K562 (cell line): ENCODE results near the gene CLIP1. TPM values are rescaled to one million over a fixed set of nuclear protein-coding genes. Genes with fewer than 3 reads are reported as not detected.

Source experiments
- ATAC-seq: fragments of 200-7000 bp; cut with Tn5 transposase; 3 replicates; pipeline ENCODE4 v1.9.1; 2020; ENCODE audit warnings: moderate library complexity
- BruUV-seq: library from RNA; stranded (reverse); fragments of 400-500 nt; replicated peaks from 2 replicates; lab custom pipeline; 2021; lab: Mats Ljungman, UMichigan
- CTCF ChIA-PET: fragments of 300-600 bp; formaldehyde crosslinking; extraction: SDS; loops from one replicate; lab custom pipeline; 2021; ENCODE audit warnings: low intra/inter-chr PET ratio; lab: Yijun Ruan, JAX
- POLR2A ChIA-PET: fragments of 300-600, 350-650 bp; sonication (Branson Sonifier 250); formaldehyde crosslinking; extraction: SDS; loops from one replicate; lab custom pipeline; 2021; ENCODE audit warnings: antibody characterized with exemption, inconsistent platforms; lab: Yijun Ruan, JAX
- DNase-seq, 4 experiments: peaks; one replicate each; pipeline versions ENCODE4 v3.0.0 to v3.0.0-alpha.2; 2011 to 2018; ENCODE audit warnings: low spot score in 3 of 4, mixed read lengths in 3 of 4; ENCODE audit errors: extremely low read depth in 1 of 4
- FAIRE-seq: peaks from 2 replicates; lab custom pipeline; 2011; peaks lifted over from hg19 to GRCh38; lab: Jason Lieb, UNC
- H2AFZ ChIP-seq: 2 replicates; pipeline ENCODE4 v1.6.0; 2011; ENCODE audit warnings: low read depth, low read length, control low read depth, inconsistent platforms
- H3K27ac ChIP-seq: fragments of 200-600 bp; 3 replicates; pipeline ENCODE4 v1.8.0; 2011; ENCODE audit warnings: low read depth, mild to moderate bottlenecking, control low read depth, inconsistent platforms, low read length, moderate library complexity, mixed read lengths; ENCODE audit errors: extremely low read depth
- H3K27me3 ChIP-seq, 2 experiments: fragments of 300-600 bp in 1 of 2; 2 replicates in 1 of 2; 3 replicates in 1 of 2; pipeline versions ENCODE4 v1.6.0 to v1.8.0; 2011; ENCODE audit warnings: inconsistent platforms in 2 of 2, low read length in 2 of 2, mild to moderate bottlenecking in 1 of 2, mixed read lengths in 1 of 2, moderate library complexity in 1 of 2; ENCODE audit not compliant: control insufficient read depth in 2 of 2, insufficient read depth in 2 of 2
- H3K36me3 ChIP-seq: fragments of 300-600 bp; 3 replicates; pipeline ENCODE4 v1.8.0; 2011; ENCODE audit warnings: mild to moderate bottlenecking, low read length, inconsistent platforms; ENCODE audit not compliant: control insufficient read depth, insufficient read depth
- H3K4me1 ChIP-seq, 2 experiments: fragments of 200-600 bp in 1 of 2; replicated peaks in 1 of 2; 2 replicates in 1 of 2; 3 replicates in 1 of 2; pipeline versions ENCODE4 v1.5.1 to v1.8.0; 2011; ENCODE audit warnings: inconsistent platforms in 2 of 2, low read length in 2 of 2, mild to moderate bottlenecking in 1 of 2, mixed read lengths in 1 of 2, moderate library complexity in 1 of 2; ENCODE audit not compliant: control insufficient read depth in 2 of 2, insufficient read depth in 2 of 2
- H3K4me2 ChIP-seq: 2 replicates; pipeline ENCODE4 v1.6.1; 2011; ENCODE audit warnings: low read length, control low read depth, inconsistent platforms, mixed read lengths; ENCODE audit not compliant: insufficient read depth
- H3K4me3 ChIP-seq: fragments of 200-600 bp; sonication (generic), shearing (Covaris generic); 2 replicates; pipeline ENCODE4 v1.5.1; 2016; ENCODE audit warnings: control low read depth, inconsistent platforms
- H3K79me2 ChIP-seq: fragments of 200-600 bp; 3 replicates; pipeline ENCODE4 v1.8.0; 2011; ENCODE audit warnings: low read length, inconsistent platforms; ENCODE audit not compliant: control insufficient read depth, insufficient read depth
- H3K9ac ChIP-seq, 2 experiments: 2 replicates each; pipeline versions ENCODE4 v1.6.0 to v1.6.1; 2011; ENCODE audit warnings: low read depth in 2 of 2, low read length in 2 of 2, control low read depth in 1 of 2, inconsistent platforms in 1 of 2, mild to moderate bottlenecking in 1 of 2, mixed read lengths in 1 of 2; ENCODE audit not compliant: insufficient read depth in 1 of 2
- H3K9me1 ChIP-seq: one replicate; pipeline ENCODE4 v1.6.0; 2011; ENCODE audit warnings: inconsistent platforms, mild to moderate bottlenecking, low read length, moderate library complexity; ENCODE audit not compliant: control insufficient read depth, insufficient read depth
- H3K9me3 ChIP-seq: replicated peaks from 2 replicates; pipeline ENCODE4 v1.5.1; 2011; ENCODE audit warnings: low read depth, low read length, inconsistent platforms; ENCODE audit not compliant: control insufficient read depth, insufficient read depth
- H4K20me1 ChIP-seq: replicated peaks from 2 replicates; pipeline ENCODE4 v1.6.1; 2011; ENCODE audit warnings: low read length, inconsistent platforms, mixed read lengths; ENCODE audit not compliant: control insufficient read depth, insufficient read depth
- ATF7 ChIP-seq: fragments of 450-650 bp; IDR thresholded peaks from 2 replicates; pipeline ENCODE4 v1.7.1; 2014; ENCODE audit warnings: mild to moderate bottlenecking, moderate library complexity
- CHD1 ChIP-seq: fragments of 200-600 bp; sonication (generic); IDR thresholded peaks from one replicate; pipeline ENCODE4 v1.6.1; 2012; ENCODE audit warnings: mild to moderate bottlenecking, moderate library complexity, low read length, inconsistent platforms
- JUND ChIP-seq, 2 experiments: IDR thresholded peaks; 2 replicates in 1 of 2; 3 replicates in 1 of 2; pipeline ENCODE4 v1.6.1; 2011; ENCODE audit warnings: borderline replicate concordance in 2 of 2, low read depth in 2 of 2, low read length in 2 of 2, improper control_type of control experiment in 1 of 2, missing biosample characterization in 1 of 2, missing genetic modification characterization in 1 of 2, missing genetic modification reagents in 1 of 2
- KLF1 ChIP-seq: fragments of 450-650 bp; IDR thresholded peaks from 2 replicates; pipeline ENCODE4 v1.6.1; 2016; ENCODE audit warnings: missing genetic modification characterization, missing compliant biosample characterization
- MAZ ChIP-seq, 2 experiments: fragments of 450-650 bp in 1 of 2; sonication (generic) in 1 of 2; formaldehyde crosslinking; IDR thresholded peaks in 1 of 2; conservative IDR thresholded peaks in 1 of 2; 2 replicates each; pipeline versions ENCODE4 v1.4.0 to v1.5.0; 2020; ENCODE audit warnings: mild to moderate bottlenecking in 1 of 2, missing genetic modification reagents in 1 of 2
- NFE2L1 ChIP-seq: fragments of 450-650 bp; IDR thresholded peaks from 2 replicates; pipeline ENCODE4 v1.6.1; 2016; ENCODE audit warnings: missing genetic modification characterization, low read depth, mild to moderate bottlenecking, missing compliant biosample characterization, moderate library complexity, borderline replicate concordance
- PCBP2 ChIP-seq: fragments of 200-400 bp; formaldehyde crosslinking; IDR thresholded peaks from 2 replicates; pipeline ENCODE4 v1.6.1; 2018; ENCODE audit warnings: low read length, low read depth, mild to moderate bottlenecking, moderate library complexity; ENCODE audit not compliant: poor library complexity, severe bottlenecking
- PRPF4 ChIP-seq: fragments of 200-400 bp; formaldehyde crosslinking; IDR thresholded peaks from one replicate; pipeline ENCODE4 v1.6.1; 2017; ENCODE audit warnings: low read length, low read depth, mild to moderate bottlenecking; ENCODE audit not compliant: insufficient read depth, poor library complexity, severe bottlenecking
- SPI1 ChIP-seq: IDR thresholded peaks from 2 replicates; pipeline ENCODE4 v1.6.1; 2011; ENCODE audit warnings: low read depth, low read length, control low read depth, borderline replicate concordance
- ZBED1 ChIP-seq: IDR thresholded peaks from 2 replicates; pipeline ENCODE4 v1.6.1; 2014
- ZNF143 ChIP-seq: sonication (generic); formaldehyde crosslinking; IDR thresholded peaks from 2 replicates; pipeline ENCODE4 v1.9.0; 2022; ENCODE audit warnings: mild to moderate bottlenecking, missing genetic modification reagents
- ZNF224 ChIP-seq: sonication (generic); formaldehyde crosslinking; IDR thresholded peaks from 2 replicates; pipeline ENCODE4 v1.8.0; 2022; ENCODE audit warnings: mild to moderate bottlenecking, missing genetic modification reagents
- ZNF408 ChIP-seq: fragments of 250-450 bp; sonication (Bioruptor Pico); IDR thresholded peaks from 2 replicates; pipeline ENCODE4 v1.4.0; 2020; ENCODE audit warnings: low read depth, mild to moderate bottlenecking, moderate library complexity
- WGBS: fragments of 100-300 bp; shearing (Covaris generic); methylation state at CpG from one replicate; pipeline ENCODE4 v1.1.6; 2016; ENCODE audit warnings: low coverage, mixed read lengths; ENCODE audit not compliant: insufficient coverage; ENCODE audit errors: missing lambda C conversion rate; 5-methylcytosine and 5-hydroxymethylcytosine counted together
- in situ Hi-C: fragments of 300-500 bp; cut with MboI; formaldehyde crosslinking; loops from 4 replicates; pipeline ENCODE4 v1.15.0; 2018; ENCODE audit warnings: inconsistent platforms, mixed read lengths
- intact Hi-C: fragments of 100-400 bp; cut with micrococcal nuclease; formaldehyde crosslinking; loops from 2 replicates; pipeline ENCODE4 v1.14.2; 2022
- polyA plus RNA-seq, 8 experiments: library from polyadenylated mRNA; depleted of rRNA in 4 of 8; stranded (reverse) in 5 of 8; unstranded in 3 of 8; fragments of >200 nt; fragmentation: Nextera tagmentation in 2 of 8; fragmentation: Illumina TruSeq in 1 of 8; extraction: Ambion mirVana in 2 of 8; extraction: Trizol in 1 of 8; gene quantifications; 2 replicates each; pipeline versions ENCODE4 v1.2.1 to v1.2.3, GENCODE V29; 2011 to 2014; ENCODE audit warnings: inconsistent platforms in 1 of 8, missing spikeins in 1 of 8
- total RNA-seq, 7 experiments: library from RNA; depleted of rRNA in 6 of 7; stranded (reverse); fragments of >200 nt in 6 of 7; fragmentation: Illumina TruSeq in 2 of 7; extraction: Trizol in 2 of 7; gene quantifications; 2 replicates each; pipeline versions ENCODE4 v1.2.1 to v1.2.3, GENCODE V29; 2011 to 2021; ENCODE audit warnings: low replicate concordance in 1 of 7
- TF ChIP-seq, protein P1 (sequence below): fragments of 150-350 bp; conservative IDR thresholded peaks from 2 replicates; pipeline ENCODE4 v1.6.1; 2014; ENCODE audit warnings: low read length
- TF ChIP-seq, protein P2 (sequence below): fragments of 450-650 bp; formaldehyde crosslinking; IDR thresholded peaks from 2 replicates; pipeline ENCODE4 v1.4.0; 2022; ENCODE audit warnings: mild to moderate bottlenecking, moderate library complexity

The CLIP1 gene
- total and polyA plus RNA-seq, 9 of the 15 experiments (the other 6 are each of a cell fraction or from before 2014, with no cell fraction given) = 5.8 to 33.9 (median 27.6) TPM

DNA sequence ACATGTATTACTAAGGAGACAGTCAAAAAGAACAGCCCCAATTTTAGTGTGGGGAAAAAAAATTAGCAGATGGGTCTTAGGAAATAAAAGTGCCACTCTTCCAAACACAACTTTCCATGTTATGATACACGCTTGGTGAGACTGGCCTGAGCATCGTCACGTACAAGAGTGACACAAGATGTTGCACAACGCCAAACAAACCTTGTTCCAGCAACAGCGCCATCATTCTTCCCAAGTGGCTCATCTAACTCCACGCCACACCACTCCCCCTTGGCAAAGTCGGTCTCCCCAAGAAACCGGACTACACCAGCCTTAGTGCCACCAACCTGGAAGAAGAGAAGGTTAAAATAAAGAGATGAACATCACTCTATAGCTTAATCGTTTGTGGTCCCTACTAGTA is 58.7 kb downstream of the CLIP1 start (continued):
- TF ChIP-seq PRPF4 (no peak), NFE2L1 (no peak), SPI1 (no peak)

DNA sequence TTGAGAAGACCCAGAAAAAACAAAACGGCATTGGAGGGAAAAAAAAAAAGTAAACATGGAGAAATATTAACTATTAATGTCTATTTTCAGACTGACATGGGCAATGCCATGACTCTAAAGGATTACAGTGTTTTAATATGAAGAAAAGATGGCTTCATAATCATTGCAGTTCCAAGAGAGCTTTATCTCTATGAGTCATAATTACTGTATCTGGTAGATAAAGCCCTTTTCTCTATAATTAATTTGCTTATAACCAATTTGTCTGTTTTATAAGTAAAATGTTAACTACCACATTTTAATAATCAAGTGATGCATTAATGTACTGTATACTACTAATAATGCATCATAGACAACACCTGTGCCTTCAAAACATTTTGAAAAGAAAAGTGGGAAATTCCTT is 59.7 kb downstream of the CLIP1 start:
- H3K9me1 ChIP-seq = no peaks in the 10 kb centered on the region
- no peak overlapping the region for H3K4me2 ChIP-seq
- FAIRE-seq (no peak), ATAC-seq (no peak), DNase-seq (no peak)
- H4K20me1 ChIP-seq = no peaks in the 10 kb centered on the region
- H3K4me3 ChIP-seq = no peak overlapping the region
- H3K9me3 ChIP-seq = no peaks in the 10 kb centered on the region
- ChIA-PET CTCF (no interaction called here), POLR2A (no interaction called here)
- H3K79me2 ChIP-seq = peaks cover 15% of the 10 kb centered on the region; the same call in 2 of the 3 replicates
- H3K4me1 ChIP-seq = peaks cover 0 to 8% of the 10 kb centered on the region in 2 experiments; a peak in 1 of 5 replicates
- BruUV-seq = no TSS peak
- intact Hi-C loops = no loop called here
- H3K36me3 ChIP-seq = peaks cover 35% of the 10 kb centered on the region; the same call in 2 of the 3 replicates
- in situ Hi-C loops = no loop called here
- H3K27me3 ChIP-seq = no peaks in the 10 kb centered on the region
- H3K9ac ChIP-seq = no peak overlapping the region
- no peak overlapping the region for H2AFZ ChIP-seq
- H3K27ac ChIP-seq = no peak overlapping the region
- WGBS = 78% methylated on average over 1 of the region's 1 CpG
- TF ChIP-seq, protein P1, sequence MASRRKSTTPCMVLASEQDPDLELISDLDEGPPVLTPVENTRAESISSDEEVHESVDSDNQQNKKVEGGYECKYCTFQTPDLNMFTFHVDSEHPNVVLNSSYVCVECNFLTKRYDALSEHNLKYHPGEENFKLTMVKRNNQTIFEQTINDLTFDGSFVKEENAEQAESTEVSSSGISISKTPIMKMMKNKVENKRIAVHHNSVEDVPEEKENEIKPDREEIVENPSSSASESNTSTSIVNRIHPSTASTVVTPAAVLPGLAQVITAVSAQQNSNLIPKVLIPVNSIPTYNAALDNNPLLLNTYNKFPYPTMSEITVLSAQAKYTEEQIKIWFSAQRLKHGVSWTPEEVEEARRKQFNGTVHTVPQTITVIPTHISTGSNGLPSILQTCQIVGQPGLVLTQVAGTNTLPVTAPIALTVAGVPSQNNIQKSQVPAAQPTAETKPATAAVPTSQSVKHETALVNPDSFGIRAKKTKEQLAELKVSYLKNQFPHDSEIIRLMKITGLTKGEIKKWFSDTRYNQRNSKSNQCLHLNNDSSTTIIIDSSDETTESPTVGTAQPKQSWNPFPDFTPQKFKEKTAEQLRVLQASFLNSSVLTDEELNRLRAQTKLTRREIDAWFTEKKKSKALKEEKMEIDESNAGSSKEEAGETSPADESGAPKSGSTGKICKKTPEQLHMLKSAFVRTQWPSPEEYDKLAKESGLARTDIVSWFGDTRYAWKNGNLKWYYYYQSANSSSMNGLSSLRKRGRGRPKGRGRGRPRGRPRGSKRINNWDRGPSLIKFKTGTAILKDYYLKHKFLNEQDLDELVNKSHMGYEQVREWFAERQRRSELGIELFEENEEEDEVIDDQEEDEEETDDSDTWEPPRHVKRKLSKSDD = no peak
- TF ChIP-seq PCBP2 (no peak), JUND (IDR thresholded peaks at IDR 0.05; ENCODE audit: borderline replicate concordance, low read depth, low read length) (no peak), JUND (tag; IDR thresholded peaks at IDR 0.05; ENCODE audit: borderline replicate concordance, low read depth, low read length) (0 out of 3 replicates have a peak, but pooled peaks have one; percentile 19), ATF7 (no peak), KLF1 (no peak), ZNF224 (no peak), CHD1 (no peak), ZNF143 (CRISPR knock-in tag) (no peak), MAZ (CRISPR knock-in tag; conservative IDR thresholded peaks at IDR 0.05 in 1 of 2, IDR thresholded peaks at IDR 0.05 in 1 of 2) (no peak), ZNF408 (CRISPR knock-in tag) (no peak), ZBED1 (no peak)
- TF ChIP-seq, protein P2, sequence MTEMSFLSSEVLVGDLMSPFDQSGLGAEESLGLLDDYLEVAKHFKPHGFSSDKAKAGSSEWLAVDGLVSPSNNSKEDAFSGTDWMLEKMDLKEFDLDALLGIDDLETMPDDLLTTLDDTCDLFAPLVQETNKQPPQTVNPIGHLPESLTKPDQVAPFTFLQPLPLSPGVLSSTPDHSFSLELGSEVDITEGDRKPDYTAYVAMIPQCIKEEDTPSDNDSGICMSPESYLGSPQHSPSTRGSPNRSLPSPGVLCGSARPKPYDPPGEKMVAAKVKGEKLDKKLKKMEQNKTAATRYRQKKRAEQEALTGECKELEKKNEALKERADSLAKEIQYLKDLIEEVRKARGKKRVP (CRISPR knock-in tag) = no peak
